ENCODE measurements around the gene BST2.

Gene BST2

DNA sequence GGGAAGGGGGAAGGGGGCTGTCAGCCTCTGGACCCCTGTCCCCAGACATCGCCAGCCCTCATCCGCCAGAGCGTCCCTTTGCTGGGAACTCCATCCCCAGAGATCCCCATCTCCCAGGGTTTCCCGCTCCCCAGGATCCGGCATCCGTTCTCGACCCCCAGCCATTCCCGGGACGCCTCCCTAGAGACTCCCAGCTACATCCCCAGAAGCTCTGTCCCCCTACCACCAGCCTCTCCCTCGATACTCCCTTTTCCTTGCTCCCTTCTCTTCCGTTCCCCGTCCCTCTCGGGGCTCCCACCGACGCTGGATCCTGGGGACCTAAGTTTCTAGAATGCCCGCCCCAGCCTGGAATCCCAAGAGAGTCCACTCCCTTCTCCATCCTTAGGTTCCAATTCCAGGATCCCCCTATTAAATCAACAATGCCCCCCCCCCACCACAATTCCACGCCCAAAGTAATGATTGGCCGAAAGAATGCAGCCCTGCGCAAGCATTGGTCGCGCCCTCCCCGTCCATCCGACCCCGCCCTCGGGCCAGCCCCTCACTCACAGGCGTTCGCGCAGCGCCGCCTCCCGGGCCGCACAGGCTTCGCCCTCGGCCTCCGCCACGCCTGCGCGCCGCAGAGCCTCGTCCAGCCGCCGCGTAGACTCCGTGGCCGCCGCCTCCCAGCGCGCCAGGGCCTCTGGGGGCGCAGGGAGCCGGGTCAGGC is 14.6 kb downstream of the BST2 start:
- Histone ChIP-seq H3K9me3 (ENCODE audit: control insufficient read depth in 2 of 2, low read length in 2 of 2) (no peaks in the 10 kb centered on the region), H3K36me3 (ENCODE audit: control insufficient read depth in 2 of 2, insufficient read depth in 2 of 2, low read length in 2 of 2) (no peaks in the 10 kb centered on the region), H3K4me1 (ENCODE audit: control insufficient read depth in 2 of 2, insufficient read depth in 2 of 2, low read length in 2 of 2) (peaks cover 11 to 14% of the 10 kb centered on the region in 2 donors), H3K9ac (ENCODE audit: low read depth in 1 of 2, low read length in 2 of 2) (peak overlapping the region; percentile 49 to 57), H3K4me3 (ENCODE audit: low read length in 2 of 2) (peak overlapping the region; percentile 56 to 78), H3K27me3 (ENCODE audit: control insufficient read depth in 2 of 2, insufficient read depth in 2 of 2, low read length in 2 of 2) (peaks cover 7 to 9% of the 10 kb centered on the region in 2 donors), H3K27ac (ENCODE audit: low read depth in 2 of 2, low read length in 2 of 2) (no peak overlapping the region)

DNA sequence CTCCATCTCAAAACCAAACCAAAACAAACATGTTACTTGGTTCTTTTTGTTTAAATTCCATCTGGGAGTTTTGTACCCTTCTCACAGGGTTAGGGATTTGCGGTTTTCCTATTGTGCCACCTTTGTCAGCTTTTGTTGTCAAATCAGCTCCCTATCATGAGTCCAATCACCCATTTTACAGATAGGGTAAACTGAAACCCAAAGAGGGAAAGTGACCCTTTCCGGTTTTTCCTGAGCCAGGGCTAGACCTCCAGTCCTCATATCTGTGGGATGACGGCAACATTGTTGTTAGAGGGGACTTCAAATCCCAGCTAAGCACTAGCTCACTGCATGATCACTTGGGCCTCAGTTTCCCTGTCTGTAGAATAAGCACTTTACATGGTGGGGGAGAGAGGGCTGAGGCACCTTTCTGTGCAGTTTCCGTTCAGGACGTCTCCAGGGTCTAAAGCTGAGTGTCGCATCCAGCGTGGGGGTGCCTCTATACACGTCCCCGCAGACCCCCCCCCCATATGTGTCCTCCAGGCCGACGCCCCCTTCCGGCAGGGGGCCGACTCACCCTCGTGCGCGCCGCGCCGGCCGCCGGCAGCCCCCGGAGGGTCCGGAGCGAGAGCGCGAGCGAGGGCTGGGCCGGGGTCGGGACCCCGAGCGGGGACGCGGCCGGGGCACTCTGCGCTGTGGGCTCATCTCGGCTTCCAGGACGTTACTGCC is 15.3 kb downstream of the BST2 start:
- no peaks in the 10 kb centered on the region for H3K36me3 ChIP-seq (ENCODE audit: control insufficient read depth in 2 of 2, insufficient read depth in 2 of 2, low read length in 2 of 2)
- no peak overlapping the region for H3K27ac ChIP-seq (ENCODE audit: low read depth in 2 of 2, low read length in 2 of 2)
- peaks cover 7 to 9% of the 10 kb centered on the region in 2 donors for H3K27me3 ChIP-seq (ENCODE audit: control insufficient read depth in 2 of 2, insufficient read depth in 2 of 2, low read length in 2 of 2)
- peaks cover 11 to 16% of the 10 kb centered on the region in 2 donors for H3K4me1 ChIP-seq (ENCODE audit: control insufficient read depth in 2 of 2, insufficient read depth in 2 of 2, low read length in 2 of 2)
- peak overlapping the region; percentile 56 to 73 for H3K4me3 ChIP-seq (ENCODE audit: low read length in 2 of 2)
- no peaks in the 10 kb centered on the region for H3K9me3 ChIP-seq (ENCODE audit: control insufficient read depth in 2 of 2, low read length in 2 of 2)
- peak overlapping the region; percentile 49 to 57 for H3K9ac ChIP-seq (ENCODE audit: low read depth in 1 of 2, low read length in 2 of 2)

DNA sequence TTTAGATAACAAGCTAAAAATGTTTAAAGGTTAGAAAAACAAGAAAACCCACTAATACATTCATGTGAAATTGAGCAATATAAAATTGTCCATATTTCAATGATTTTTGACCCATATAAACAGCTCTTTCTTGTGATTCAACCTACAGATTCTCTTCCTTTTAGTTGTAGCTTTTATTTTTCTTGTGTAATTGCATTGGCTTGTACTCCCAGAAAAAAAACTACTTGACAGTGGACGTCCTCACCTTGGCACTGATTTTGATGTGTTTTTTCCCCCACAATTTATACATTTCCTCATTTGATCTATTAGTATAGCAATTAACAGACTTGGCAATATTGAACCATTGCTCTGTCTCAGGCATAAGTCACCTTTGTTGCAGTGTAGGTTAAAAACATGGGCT is 16.1 kb downstream of the BST2 start:
- no peak overlapping the region for H3K27ac ChIP-seq (ENCODE audit: low read depth in 2 of 2, low read length in 2 of 2)
- H3K4me1 ChIP-seq (ENCODE audit: control insufficient read depth in 2 of 2, insufficient read depth in 2 of 2, low read length in 2 of 2): peaks cover 11 to 16% of the 10 kb centered on the region in 2 donors
- H3K9me3 ChIP-seq (ENCODE audit: control insufficient read depth in 2 of 2, low read length in 2 of 2): no peaks in the 10 kb centered on the region
- no peaks in the 10 kb centered on the region for H3K36me3 ChIP-seq (ENCODE audit: control insufficient read depth in 2 of 2, insufficient read depth in 2 of 2, low read length in 2 of 2)
- peaks cover 7 to 9% of the 10 kb centered on the region in 2 donors for H3K27me3 ChIP-seq (ENCODE audit: control insufficient read depth in 2 of 2, insufficient read depth in 2 of 2, low read length in 2 of 2)
- H3K9ac ChIP-seq (ENCODE audit: low read depth in 1 of 2, low read length in 2 of 2): no peak overlapping the region
- H3K4me3 ChIP-seq (ENCODE audit: low read length in 2 of 2): no peak overlapping the region

DNA sequence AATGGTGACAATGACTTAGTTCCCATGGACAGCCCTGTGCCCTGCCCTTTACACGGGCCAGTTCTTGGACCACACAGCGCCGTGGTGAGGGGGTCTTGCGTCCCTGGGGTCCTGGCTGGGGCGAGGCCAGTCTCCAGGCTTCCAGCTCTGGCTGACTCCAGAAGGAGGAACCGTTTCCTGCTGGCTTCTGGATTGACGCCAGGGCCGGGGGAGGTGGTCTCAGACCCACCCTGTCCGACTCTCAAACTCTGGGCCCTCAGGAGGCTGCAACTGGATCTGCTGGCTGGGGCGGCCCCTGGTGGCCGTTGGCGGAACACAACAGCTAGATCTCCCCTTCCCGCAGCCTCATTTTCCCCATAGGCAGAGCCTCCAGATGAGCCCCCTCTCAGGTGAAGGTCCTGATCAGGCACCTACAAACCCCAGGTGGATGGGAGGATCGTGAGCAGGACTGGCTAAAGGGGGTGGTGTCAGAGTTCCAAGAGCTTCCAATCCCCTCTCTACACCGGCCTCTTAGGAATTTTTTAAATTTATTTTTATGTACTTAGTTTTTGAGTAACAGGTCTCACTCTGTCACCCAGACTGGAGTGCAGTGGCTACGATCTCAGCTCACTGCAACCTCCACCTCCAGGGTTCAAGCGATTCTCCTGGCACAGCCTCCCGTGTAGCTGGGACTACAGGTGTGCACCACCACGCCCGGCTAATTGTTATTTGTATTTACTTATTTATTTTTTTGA is 19.4 kb downstream of the BST2 start:
- Histone ChIP-seq H3K27ac (ENCODE audit: low read depth in 2 of 2, low read length in 2 of 2) (no peak overlapping the region), H3K9me3 (ENCODE audit: control insufficient read depth in 2 of 2, low read length in 2 of 2) (no peaks in the 10 kb centered on the region), H3K4me1 (ENCODE audit: control insufficient read depth in 2 of 2, insufficient read depth in 2 of 2, low read length in 2 of 2) (peaks cover 4 to 9% of the 10 kb centered on the region in 2 donors), H3K4me3 (ENCODE audit: low read length in 2 of 2) (no peak overlapping the region), H3K9ac (ENCODE audit: low read depth in 1 of 2, low read length in 2 of 2) (no peak overlapping the region), H3K27me3 (ENCODE audit: control insufficient read depth in 2 of 2, insufficient read depth in 2 of 2, low read length in 2 of 2) (peaks cover 0 to 3% of the 10 kb centered on the region in 2 donors), H3K36me3 (ENCODE audit: control insufficient read depth in 2 of 2, insufficient read depth in 2 of 2, low read length in 2 of 2) (no peaks in the 10 kb centered on the region)

DNA sequence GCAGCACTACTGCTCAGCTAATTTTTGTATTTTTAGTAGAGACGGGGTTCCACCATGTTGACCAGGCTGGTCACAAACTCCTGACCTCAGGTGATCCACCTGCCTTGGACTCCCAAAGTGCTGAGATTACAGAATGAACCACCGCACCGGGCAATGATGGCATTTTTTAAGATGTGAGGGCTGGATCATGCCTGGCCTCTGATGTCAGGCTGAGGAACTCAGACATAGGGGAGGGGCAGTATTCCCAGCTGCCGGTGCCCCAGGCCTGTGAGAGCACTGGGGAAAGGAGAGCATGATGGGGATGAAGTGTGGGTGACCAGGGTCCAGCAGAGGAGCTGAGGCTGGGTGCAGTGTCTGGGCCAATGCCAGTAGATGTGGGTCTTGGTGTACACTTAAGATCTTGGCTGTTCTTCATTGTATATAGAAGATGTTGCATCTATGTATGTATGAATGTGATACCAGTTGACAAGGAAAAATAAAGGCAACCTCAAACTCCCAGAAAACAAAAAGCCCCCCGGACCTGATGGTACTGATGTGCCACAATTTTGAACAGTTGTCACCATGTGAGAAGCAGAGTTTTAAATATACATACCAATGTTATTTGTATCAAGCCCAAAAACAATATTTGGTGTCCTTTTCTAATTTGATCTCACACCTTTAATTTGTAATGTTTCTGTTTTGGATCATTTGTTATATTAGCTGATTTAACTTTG is 24.8 kb downstream of the BST2 start:
- H3K4me1 ChIP-seq (ENCODE audit: control insufficient read depth in 2 of 2, insufficient read depth in 2 of 2, low read length in 2 of 2): no peaks in the 10 kb centered on the region
- H3K9ac ChIP-seq (ENCODE audit: low read depth in 1 of 2, low read length in 2 of 2): no peak overlapping the region
- H3K27me3 ChIP-seq (ENCODE audit: control insufficient read depth in 2 of 2, insufficient read depth in 2 of 2, low read length in 2 of 2): no peaks in the 10 kb centered on the region
- no peak overlapping the region for H3K4me3 ChIP-seq (ENCODE audit: low read length in 2 of 2)
- H3K36me3 ChIP-seq (ENCODE audit: control insufficient read depth in 2 of 2, insufficient read depth in 2 of 2, low read length in 2 of 2): no peaks in the 10 kb centered on the region
- H3K27ac ChIP-seq (ENCODE audit: low read depth in 2 of 2, low read length in 2 of 2): no peak overlapping the region
- no peaks in the 10 kb centered on the region for H3K9me3 ChIP-seq (ENCODE audit: control insufficient read depth in 2 of 2, low read length in 2 of 2)

DNA sequence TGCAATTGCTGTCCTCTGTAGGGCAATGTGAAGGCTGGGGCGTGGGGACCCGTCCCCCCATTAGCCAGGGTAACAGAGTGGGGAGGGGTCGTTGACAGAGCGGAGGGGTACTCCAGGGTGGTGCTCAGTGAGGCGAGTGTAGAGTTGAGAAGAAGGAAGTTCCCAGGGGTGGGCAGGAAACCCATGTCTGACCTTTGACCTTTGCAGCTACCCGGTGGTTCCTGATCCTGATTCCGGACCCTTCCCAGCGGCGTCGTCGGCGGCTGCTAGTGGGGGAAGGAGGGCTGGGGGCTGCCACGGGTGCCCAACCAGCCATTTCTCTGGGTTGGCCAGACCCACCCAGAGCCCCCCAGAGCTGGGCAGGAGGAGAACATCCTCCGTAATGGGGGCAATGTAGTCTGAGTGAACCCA is 26.2 kb downstream of the BST2 start:
- Histone ChIP-seq H3K27me3 (ENCODE audit: control insufficient read depth in 2 of 2, insufficient read depth in 2 of 2, low read length in 2 of 2) (no peaks in the 10 kb centered on the region), H3K9ac (ENCODE audit: low read depth in 1 of 2, low read length in 2 of 2) (no peak overlapping the region)

DNA sequence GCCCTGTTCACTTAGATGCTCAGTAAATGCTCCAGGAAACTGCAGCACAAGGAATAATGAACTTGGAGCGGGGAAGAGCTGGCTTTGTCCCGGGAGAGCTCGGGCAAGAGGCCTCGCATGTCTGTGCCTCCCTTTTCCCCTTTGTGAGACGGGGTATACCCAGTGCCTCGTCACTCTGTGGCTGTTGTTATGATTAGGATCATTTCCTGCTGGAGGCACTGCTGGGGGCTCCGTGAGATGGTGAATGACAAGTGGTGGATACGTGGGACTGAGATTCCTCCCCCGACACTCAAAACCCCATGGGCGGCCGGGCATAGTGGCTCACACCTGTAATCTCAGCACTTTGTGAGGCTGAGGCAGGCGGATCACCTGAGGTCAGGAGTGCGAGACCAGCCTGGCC is 27.2 kb downstream of the BST2 start:
- H3K27me3 ChIP-seq (ENCODE audit: control insufficient read depth in 2 of 2, insufficient read depth in 2 of 2, low read length in 2 of 2): no peaks in the 10 kb centered on the region
- no peak overlapping the region for H3K27ac ChIP-seq (ENCODE audit: low read depth in 2 of 2, low read length in 2 of 2)
- H3K4me3 ChIP-seq (ENCODE audit: low read length in 2 of 2): no peak overlapping the region
- no peaks in the 10 kb centered on the region for H3K36me3 ChIP-seq (ENCODE audit: control insufficient read depth in 2 of 2, insufficient read depth in 2 of 2, low read length in 2 of 2)
- no peaks in the 10 kb centered on the region for H3K9me3 ChIP-seq (ENCODE audit: control insufficient read depth in 2 of 2, low read length in 2 of 2)
- no peaks in the 10 kb centered on the region for H3K4me1 ChIP-seq (ENCODE audit: control insufficient read depth in 2 of 2, insufficient read depth in 2 of 2, low read length in 2 of 2)
- no peak overlapping the region for H3K9ac ChIP-seq (ENCODE audit: low read depth in 1 of 2, low read length in 2 of 2)

More for the DNA sequence above, 26.2 kb downstream of the BST2 start:
- Histone ChIP-seq H3K9me3 (ENCODE audit: control insufficient read depth in 2 of 2, low read length in 2 of 2) (no peaks in the 10 kb centered on the region), H3K4me1 (ENCODE audit: control insufficient read depth in 2 of 2, insufficient read depth in 2 of 2, low read length in 2 of 2) (no peaks in the 10 kb centered on the region), H3K36me3 (ENCODE audit: control insufficient read depth in 2 of 2, insufficient read depth in 2 of 2, low read length in 2 of 2) (no peaks in the 10 kb centered on the region), H3K4me3 (ENCODE audit: low read length in 2 of 2) (no peak overlapping the region), H3K27ac (ENCODE audit: low read depth in 2 of 2, low read length in 2 of 2) (no peak overlapping the region)

DNA sequence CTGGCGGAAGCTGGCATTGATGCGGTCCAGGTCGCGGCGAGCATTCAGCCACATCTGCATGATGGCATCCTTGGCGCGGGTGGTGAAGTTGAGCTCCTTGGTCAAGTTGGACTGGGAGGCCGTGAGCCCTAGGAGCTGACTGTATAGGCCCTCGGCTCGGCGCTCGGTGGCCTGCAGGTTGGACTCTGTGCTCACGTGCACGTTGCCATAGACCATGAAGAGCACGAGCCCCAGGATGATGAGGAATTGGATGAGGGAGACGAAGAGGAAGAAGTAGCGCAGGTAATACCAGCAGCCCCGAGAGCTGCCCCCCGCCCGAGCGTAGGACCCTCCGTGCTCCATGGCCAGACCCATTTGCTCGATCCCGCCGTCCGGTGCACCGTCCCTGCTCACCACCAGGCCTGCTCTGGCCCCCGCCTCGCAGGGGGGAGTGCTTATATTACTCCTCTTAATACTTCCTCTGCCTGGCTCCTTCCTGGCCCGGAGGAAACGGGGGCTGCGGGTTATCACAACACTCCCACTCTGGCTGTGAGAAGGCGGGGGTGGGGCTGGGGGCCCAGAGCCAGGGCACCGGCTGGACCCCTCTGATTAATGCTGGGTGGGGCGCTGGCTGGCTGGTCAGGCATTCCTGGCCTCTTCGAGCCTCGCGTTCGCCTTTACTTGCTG is 28.4 kb downstream of the BST2 start, which contains the start of gene PLVAP:
TSS of gene PLVAP (minus strand) at position 408 of the 666 bp plus-strand sequence. CDS start at position 354, 54 bp downstream.
- no peak within 1 kb of the TSS for H3K9ac ChIP-seq (ENCODE audit: low read depth in 1 of 2, low read length in 2 of 2)
- H3K9me3 ChIP-seq (ENCODE audit: control insufficient read depth in 2 of 2, low read length in 2 of 2): no peaks in the 10 kb centered on the region
- no peaks in the 10 kb centered on the region for H3K4me1 ChIP-seq (ENCODE audit: control insufficient read depth in 2 of 2, insufficient read depth in 2 of 2, low read length in 2 of 2)
- H3K27ac ChIP-seq (ENCODE audit: low read depth in 2 of 2, low read length in 2 of 2): no peak within 1 kb of the TSS
- no peaks in the 10 kb centered on the region for H3K36me3 ChIP-seq (ENCODE audit: control insufficient read depth in 2 of 2, insufficient read depth in 2 of 2, low read length in 2 of 2)
- H3K4me3 ChIP-seq (ENCODE audit: low read length in 2 of 2): no peak within 1 kb of the TSS
- H3K27me3 ChIP-seq (ENCODE audit: control insufficient read depth in 2 of 2, insufficient read depth in 2 of 2, low read length in 2 of 2): no peaks in the 10 kb centered on the region

DNA sequence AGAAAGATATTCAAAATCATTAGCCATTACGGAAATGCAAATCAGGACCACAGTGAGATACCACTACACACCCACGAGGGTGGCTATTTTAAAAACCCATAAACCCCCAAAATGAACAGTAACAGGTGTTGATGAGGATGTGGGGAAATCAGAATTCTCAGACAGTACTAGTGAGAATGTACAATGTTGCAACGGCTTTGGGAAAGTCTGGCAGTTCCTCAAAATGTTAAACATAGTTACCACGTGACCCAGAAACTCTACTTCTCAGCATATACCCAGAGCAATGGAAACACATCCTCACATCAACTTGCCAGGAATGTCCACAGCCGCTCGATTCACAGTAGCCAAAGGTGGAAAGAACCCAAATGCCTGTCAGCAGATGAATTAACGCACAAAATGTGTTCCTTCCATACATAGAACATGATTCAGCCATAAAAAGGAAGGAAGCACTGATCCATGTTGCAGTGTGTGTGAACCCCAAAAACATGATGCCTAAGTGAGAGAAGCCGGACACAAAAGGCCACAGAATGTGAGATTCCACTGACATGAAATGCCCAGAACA is 35.3 kb downstream of the BST2 start:
- Histone ChIP-seq H3K27me3 (ENCODE audit: control insufficient read depth in 2 of 2, insufficient read depth in 2 of 2, low read length in 2 of 2) (no peaks in the 10 kb centered on the region), H3K4me1 (ENCODE audit: control insufficient read depth in 2 of 2, insufficient read depth in 2 of 2, low read length in 2 of 2) (peaks cover 0 to 3% of the 10 kb centered on the region in 2 donors), H3K4me3 (ENCODE audit: low read length in 2 of 2) (no peak overlapping the region), H3K9ac (ENCODE audit: low read depth in 1 of 2, low read length in 2 of 2) (no peak overlapping the region), H3K36me3 (ENCODE audit: control insufficient read depth in 2 of 2, insufficient read depth in 2 of 2, low read length in 2 of 2) (no peaks in the 10 kb centered on the region), H3K27ac (ENCODE audit: low read depth in 2 of 2, low read length in 2 of 2) (peak overlapping the region; percentile 19 to 49), H3K9me3 (ENCODE audit: control insufficient read depth in 2 of 2, low read length in 2 of 2) (no peaks in the 10 kb centered on the region)
